ENCODE measurements around the gene RCN1.

GRCh38 chr11:32062540-32062939 is 28.3 kb upstream of the RCN1 start:
- TF ChIP-seq CTCF (conservative IDR thresholded peaks at IDR 0.05 in 1 of 2, IDR thresholded peaks at IDR 0.05 in 1 of 2; ENCODE audit: extremely low read depth in 1 of 2, insufficient read depth in 1 of 2, low read depth in 1 of 2, low read length in 2 of 2) (no peak), EZH2 (IDR thresholded peaks at IDR 0.05; ENCODE audit: borderline replicate concordance, low read length) (no peak)
